Gastrocnemius medialis (tissue), 4 donors: ENCODE results near the gene MCTS1.

ENCODE experiments used
- POLR2A ChIP-seq, 2 donors: fragments of 450-650 bp; IDR thresholded peaks; one replicate each; pipeline ENCODE4 v1.6.1; 2017; ENCODE audit warnings: antibody characterized with exemption in 2 of 2, mild to moderate bottlenecking in 2 of 2, moderate library complexity in 2 of 2
- TF ChIP-seq, protein P1 (sequence below), 5 experiments: fragments of 450-650 bp in 3 of 5; fragments of 200-600 bp in 2 of 5; sonication (generic) in 2 of 5; IDR thresholded peaks in 4 of 5; conservative IDR thresholded peaks in 1 of 5; 1 replicate in 4 of 5; 2 replicates in 1 of 5; pipeline ENCODE4 v1.5.1; 2016 to 2019; ENCODE audit warnings: antibody characterized with exemption in 5 of 5, mild to moderate bottlenecking in 3 of 5, moderate library complexity in 3 of 5

- TF ChIP-seq, protein P1, sequence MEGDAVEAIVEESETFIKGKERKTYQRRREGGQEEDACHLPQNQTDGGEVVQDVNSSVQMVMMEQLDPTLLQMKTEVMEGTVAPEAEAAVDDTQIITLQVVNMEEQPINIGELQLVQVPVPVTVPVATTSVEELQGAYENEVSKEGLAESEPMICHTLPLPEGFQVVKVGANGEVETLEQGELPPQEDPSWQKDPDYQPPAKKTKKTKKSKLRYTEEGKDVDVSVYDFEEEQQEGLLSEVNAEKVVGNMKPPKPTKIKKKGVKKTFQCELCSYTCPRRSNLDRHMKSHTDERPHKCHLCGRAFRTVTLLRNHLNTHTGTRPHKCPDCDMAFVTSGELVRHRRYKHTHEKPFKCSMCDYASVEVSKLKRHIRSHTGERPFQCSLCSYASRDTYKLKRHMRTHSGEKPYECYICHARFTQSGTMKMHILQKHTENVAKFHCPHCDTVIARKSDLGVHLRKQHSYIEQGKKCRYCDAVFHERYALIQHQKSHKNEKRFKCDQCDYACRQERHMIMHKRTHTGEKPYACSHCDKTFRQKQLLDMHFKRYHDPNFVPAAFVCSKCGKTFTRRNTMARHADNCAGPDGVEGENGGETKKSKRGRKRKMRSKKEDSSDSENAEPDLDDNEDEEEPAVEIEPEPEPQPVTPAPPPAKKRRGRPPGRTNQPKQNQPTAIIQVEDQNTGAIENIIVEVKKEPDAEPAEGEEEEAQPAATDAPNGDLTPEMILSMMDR (IDR thresholded peaks at IDR 0.05 in 4 of 5, conservative IDR thresholded peaks at IDR 0.05 in 1 of 5) = no peak
- peak in 1 of 2 donors; percentile 38 for TF ChIP-seq POLR2A (IDR thresholded peaks at IDR 0.05)
Measured at GRCh38 chrX:120561634-120562568, 42.0 kb upstream of the MCTS1 start.
